ENCODE results near the gene PMPCB.

PMPCB gene

DNA sequence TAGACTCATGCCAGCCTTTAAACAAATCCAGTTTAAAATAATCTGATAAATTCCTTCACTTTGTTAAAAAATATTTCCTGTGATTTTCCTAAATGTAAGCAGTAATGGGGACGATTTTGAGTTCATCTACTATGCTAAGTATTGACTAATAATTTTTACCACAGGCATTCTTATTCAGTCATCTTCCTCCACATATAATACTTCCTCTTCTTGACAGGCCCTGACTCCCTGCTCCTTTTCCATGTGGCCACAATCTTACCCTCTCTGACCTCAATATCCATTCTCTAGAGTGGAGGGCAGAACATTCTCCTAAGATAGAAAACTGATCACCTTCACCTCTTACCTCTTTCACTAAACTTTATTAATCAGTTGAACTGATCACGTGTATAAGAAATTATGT lies 39.5 kb downstream of the PMPCB start:
- peak; percentile 17 for DNase-seq

GRCh38 chr7:103338864-103339263 lies 41.6 kb downstream of the PMPCB start:
- DNase-seq = no peak

GRCh38 chr7:103341466-103341865 lies 44.2 kb downstream of the PMPCB start:
- no peak for DNase-seq

GRCh38 chr7:103343332-103343731 lies 46.1 kb downstream of the PMPCB start:
- DNase-seq = no peak

DNA sequence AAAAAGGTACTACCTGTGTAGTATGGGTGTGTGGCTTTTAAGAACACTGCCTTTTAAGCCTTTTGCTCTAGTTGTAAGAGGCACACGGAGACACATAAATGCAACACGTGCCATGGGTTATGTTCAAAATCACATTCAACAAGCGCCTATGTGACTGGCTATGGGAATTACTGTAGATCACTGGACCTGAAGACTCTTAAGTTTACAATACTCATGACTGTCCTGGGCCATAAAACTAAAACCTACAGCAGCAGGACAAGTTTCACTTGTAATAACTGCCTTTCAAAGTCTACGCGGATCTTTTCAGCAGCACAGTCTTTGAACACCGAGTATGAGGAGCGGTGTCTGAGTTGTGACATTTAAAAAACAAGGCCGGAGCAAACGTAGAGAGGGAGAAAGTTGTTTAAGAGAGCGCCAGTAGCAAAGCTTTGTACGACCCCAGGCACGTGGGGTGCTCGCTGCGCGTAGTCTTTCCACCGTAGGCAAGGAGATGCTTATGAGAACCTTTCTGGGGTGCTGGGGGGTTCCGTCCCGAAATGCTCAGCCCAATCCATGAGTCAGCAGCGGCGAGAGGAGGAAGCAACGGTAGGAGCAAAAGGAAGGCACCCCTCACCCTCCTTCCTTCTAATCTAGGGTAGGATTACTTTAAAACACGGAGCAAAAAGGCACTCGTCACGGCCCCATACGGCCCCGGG lies 46.7 kb downstream of the PMPCB start:
- DNase-seq = peak; percentile 8

GRCh38 chr7:103344453-103345149 lies 47.4 kb downstream of the PMPCB start, which contains the start of gene DNAJC2:
Gene DNAJC2, minus strand, starts transcription at chr7:103344767. Its CDS starts 145 bp downstream, at chr7:103344622.
- peak; percentile 75 for DNase-seq

- no peak for DNase-seq
Measured at GRCh38 chr7:103346396-103346795, 49.2 kb downstream of the PMPCB start.

- peak; percentile 64 for DNase-seq
Measured at GRCh38 chr7:103347507-103348267, 50.5 kb downstream of the PMPCB start, which contains the start of gene PSMC2. Gene PSMC2, plus strand, starts transcription at chr7:103347643. Its CDS starts 69 bp downstream, at chr7:103347712.

DNA sequence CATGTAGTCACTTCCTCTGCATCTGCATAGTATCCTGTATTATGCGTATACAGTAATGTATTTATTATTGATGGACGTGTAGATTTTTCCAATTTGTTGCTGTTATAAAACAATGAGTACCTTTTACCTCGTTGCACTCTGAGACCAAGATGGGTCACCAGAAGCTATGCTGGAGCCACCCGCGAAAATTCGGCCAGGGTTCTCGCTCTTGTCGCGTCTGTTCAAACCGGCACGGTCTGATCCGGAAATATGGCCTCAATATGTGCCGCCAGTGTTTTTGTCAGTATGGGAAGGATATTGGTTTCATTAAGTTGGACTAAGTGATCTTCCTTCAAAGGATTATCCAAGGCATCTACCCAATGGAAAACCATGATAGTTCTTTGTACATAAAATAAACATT lies 51.2 kb downstream of the PMPCB start:
- no peak for DNase-seq

DNA sequence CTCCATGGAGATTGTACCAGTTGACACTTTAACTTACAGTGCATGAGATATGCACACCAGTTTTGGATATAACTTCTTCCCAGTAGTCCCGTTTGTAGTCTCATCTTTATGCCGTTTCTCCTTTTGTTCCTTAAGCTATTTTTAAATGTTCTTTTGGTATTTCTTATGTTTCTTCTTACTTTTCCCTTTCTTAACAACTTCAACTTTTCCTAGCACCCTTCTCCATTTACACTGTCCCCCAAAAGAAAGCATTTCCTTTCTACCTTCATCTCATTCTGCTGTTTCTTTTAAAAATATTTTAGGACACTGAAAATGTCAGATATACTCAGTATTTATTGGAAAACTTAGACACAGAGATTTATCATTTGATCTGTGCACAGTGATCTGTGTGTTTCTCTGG lies 51.7 kb downstream of the PMPCB start:
- DNase-seq = no peak

DNA sequence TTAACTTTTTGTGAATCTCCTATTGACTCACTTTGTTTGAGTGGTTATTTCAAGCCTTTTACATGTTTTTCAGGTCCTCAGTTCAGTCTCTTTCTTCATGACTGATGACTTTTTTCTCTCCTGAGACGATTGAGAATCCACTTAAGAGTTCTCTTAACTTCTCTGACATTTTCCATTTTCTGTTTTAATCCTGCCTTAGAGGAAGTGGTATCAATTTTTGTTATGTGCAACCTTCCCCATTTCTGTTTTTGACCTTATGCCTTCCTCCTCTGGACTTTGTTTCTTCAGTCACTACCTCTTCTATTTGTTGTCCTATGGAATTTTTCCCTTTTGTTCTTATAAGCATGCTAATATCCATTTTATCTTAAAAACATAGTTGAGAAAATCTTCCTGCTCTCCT lies 52.6 kb downstream of the PMPCB start:
- peak; percentile 22 for DNase-seq
